22Rv1 (cell line): ENCODE data around the gene NLGN4Y.

Experiments
- H3K27ac ChIP-seq: fragments of 450-650 bp; 2 replicates; pipeline ENCODE4 v1.5.1; 2017
- CTCF ChIP-seq: fragments of 450-650 bp; IDR thresholded peaks from 2 replicates; pipeline ENCODE4 v1.5.1; 2017; ENCODE audit warnings: mild to moderate bottlenecking
- ZFX ChIP-seq: fragments of 450-650 bp; IDR thresholded peaks from 2 replicates; pipeline ENCODE4 v1.6.1; 2017; ENCODE audit warnings: antibody characterized with exemption, borderline replicate concordance

Gene NLGN4Y

GRCh38 chrY:14824583-14824982, 300.3 kb downstream of the NLGN4Y start:
- TF ChIP-seq CTCF: no peak
- no peak for TF ChIP-seq ZFX
- H3K27ac ChIP-seq: no peak overlapping the region

DNA sequence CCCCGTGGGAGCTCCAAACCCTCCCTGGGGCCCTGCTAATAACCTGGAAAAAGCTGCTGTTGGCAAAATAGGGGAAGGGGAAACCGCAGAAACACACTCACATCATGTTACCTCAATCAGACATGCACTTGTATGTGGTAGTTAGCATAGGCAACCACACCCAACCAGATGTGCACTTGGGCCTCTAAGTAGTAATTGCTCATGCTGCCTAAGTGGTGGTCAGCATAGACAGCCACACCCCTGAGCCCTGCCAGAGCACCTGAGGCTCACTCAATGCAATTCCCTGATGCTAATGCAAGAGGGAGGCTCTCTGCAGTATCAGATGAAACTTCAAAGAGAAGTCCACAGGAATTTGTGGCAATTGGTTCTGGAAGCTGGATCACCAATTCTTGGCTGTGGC, 301.4 kb downstream of the NLGN4Y start:
- H3K27ac ChIP-seq: no peak overlapping the region
- TF ChIP-seq CTCF (no peak), ZFX (no peak)

DNA sequence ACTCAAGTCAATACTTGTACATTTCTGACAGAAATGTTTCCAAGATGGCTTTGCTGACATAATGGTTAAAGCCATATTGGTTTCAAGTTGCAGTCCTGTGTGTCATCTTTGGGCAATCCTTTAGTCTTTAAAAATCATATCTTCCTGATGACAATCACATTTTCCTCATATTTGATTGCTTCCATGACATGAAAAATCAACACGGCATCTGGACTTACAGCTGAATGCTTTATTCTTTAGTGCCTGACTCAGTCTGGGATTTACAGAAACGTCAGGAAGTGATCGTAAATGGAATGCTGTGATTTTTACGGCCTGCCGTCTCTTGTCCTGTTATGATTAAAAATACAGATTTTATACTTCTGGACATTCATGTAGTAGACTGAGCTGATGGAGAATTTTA, 304.2 kb downstream of the NLGN4Y start:
- TF ChIP-seq CTCF (no peak), ZFX (no peak)
- no peak overlapping the region for H3K27ac ChIP-seq

- H3K27ac ChIP-seq: no peak overlapping the region
- TF ChIP-seq ZFX (no peak), CTCF (no peak)
These were observed 305.1 kb downstream of the NLGN4Y start for GRCh38 chrY:14829366-14829885.

DNA sequence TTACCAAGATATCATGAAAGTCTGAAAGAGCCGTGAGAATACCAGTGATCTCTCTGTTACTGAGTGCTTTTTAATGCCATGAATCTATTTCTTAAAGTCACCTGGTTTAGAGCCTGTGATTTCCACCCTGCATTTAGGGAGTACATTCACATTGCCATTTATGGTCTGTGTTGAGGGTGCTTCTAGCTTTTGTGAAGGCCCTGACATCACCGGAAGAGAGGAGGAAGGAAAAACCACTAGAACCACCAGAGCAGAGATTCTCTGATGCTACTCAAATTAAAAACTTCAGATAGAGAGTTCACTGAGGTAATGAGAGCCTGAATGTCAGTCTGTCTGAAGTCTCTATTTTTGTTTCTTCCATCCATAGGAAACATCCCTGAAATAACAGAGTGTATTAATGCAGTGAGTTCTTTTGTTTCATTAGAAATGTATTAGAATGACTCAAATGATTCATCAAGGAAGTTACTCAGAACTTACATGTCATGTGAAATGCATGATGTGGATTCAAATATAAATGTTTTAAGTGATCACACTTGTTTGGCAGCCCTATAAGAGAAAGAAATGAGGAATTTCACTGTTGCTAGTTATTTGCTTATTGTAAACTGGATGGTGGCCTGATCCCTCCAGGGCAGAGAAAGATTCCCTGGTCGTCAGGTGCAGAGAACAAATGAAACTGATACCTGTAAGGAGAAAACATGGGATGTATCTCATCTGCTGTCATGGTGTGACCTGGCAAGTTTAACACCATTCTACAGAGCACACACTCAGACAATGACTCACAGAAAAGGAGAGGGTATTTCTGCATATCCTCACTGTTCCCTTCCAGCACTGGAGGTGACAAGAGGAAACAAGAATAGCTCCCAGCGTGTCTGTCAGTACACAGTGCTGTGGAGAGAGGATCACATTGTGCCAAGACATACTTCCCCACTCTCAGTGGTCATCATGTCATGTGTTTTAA, 310.1 kb downstream of the NLGN4Y start:
- TF ChIP-seq ZFX (no peak), CTCF (no peak)
- no peak overlapping the region for H3K27ac ChIP-seq

DNA sequence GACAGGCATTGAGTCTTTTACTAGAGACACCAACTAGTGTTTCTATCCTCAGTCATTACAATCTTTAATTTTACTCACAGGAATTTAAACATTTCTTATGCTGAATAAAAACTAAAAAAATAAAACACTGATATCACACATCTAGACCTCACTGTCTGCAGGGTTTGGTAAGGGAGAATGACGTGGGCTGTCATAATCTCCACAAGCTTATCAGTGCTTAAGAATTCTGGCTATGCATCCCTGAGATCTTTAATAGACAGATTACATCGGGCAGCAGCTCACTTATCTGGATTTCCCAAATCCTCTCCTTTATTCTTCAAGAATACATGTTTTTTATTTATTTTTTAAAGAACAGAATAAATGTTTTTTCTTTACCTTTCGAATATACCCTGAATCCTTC, 313.1 kb downstream of the NLGN4Y start:
- no peak for TF ChIP-seq CTCF
- TF ChIP-seq ZFX: no peak
- H3K27ac ChIP-seq: no peak overlapping the region

GRCh38 chrY:14850734-14851133, 326.4 kb downstream of the NLGN4Y start:
- no peak for TF ChIP-seq CTCF
- TF ChIP-seq ZFX: no peak
- no peak overlapping the region for H3K27ac ChIP-seq
